ENCODE data around the gene SPATA24.

The SPATA24 gene

GRCh38 chr5:139410121-139410992 lies 6.5 kb upstream of the SPATA24 start:
- TF ChIP-seq GATA3 (IDR thresholded peaks at IDR 0.05; ENCODE audit: low read depth, low read length) (no peak), GATA2 (IDR thresholded peaks at IDR 0.05; ENCODE audit: low read depth, low read length) (no peak; the same call in 1 of the 2 replicates)

GRCh38 chr5:139408191-139408590 lies 4.3 kb upstream of the SPATA24 start:
- TF ChIP-seq GATA2 (IDR thresholded peaks at IDR 0.05; ENCODE audit: low read depth, low read length) (no peak), GATA3 (IDR thresholded peaks at IDR 0.05; ENCODE audit: low read depth, low read length) (no peak)

DNA sequence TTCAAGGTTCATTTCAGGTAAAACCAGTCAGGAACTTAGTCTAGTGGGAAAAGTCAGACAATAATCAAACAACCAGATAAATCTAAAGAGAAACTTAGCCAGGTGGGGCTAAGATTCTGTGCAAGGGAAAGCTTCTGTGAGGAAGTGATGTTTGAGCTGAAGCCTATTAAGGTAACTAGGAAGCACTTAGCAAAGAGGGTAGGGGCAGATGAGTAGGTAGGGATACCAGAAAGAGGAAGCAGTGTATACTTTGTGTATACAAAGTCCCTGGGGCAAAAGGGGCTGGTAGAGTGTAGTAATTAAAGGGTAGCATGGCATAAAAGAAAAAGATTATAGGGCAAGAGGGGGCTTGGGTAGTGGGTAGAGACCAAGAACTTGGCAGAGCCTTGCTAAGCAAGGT lies 3.6 kb upstream of the SPATA24 start:
- TF ChIP-seq GATA3 (IDR thresholded peaks at IDR 0.05; ENCODE audit: low read depth, low read length) (no peak), GATA2 (IDR thresholded peaks at IDR 0.05; ENCODE audit: low read depth, low read length) (no peak)

DNA sequence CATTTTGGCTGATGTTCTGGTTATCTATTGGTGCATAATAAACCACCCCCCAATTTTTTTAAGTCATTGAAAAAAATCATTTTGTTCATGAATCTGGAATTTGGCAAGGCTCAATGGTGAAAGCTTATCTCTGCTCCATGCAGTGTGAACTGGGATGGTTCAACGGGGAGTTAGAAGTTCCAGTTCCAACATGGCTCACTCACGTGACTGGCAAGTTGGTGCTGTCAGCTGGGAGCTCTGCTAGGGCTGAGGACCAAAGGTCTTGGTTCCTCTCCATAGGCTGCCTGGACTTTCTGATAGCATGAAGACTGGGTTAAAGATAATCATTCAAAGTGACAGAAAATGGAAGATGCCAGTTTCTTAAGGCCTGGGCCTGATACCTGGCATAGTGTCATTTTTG lies 3.1 kb upstream of the SPATA24 start:
- TF ChIP-seq GATA3 (IDR thresholded peaks at IDR 0.05; ENCODE audit: low read depth, low read length) (no peak), GATA2 (IDR thresholded peaks at IDR 0.05; ENCODE audit: low read depth, low read length) (no peak)

DNA sequence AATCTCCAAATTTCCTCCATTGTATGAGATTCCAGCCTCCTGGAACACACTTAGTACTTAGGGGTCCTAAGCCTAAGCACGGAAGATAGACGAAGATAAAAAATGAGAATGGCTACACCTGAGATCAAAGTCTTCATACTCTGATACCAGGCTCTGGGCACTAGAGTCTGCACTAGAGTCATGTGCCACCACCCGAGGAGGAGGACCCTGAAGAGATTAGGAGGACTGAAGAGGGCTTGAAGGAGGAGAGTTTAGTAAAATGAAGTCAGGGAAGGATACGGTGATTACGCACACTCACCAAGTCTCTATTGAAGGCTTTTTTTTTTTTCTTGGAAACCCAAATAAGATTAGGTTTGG lies 573 bp upstream of the SPATA24 start:
- TF ChIP-seq GATA3 (IDR thresholded peaks at IDR 0.05; ENCODE audit: low read depth, low read length) (no peak), GATA2 (IDR thresholded peaks at IDR 0.05; ENCODE audit: low read depth, low read length) (no peak)

DNA sequence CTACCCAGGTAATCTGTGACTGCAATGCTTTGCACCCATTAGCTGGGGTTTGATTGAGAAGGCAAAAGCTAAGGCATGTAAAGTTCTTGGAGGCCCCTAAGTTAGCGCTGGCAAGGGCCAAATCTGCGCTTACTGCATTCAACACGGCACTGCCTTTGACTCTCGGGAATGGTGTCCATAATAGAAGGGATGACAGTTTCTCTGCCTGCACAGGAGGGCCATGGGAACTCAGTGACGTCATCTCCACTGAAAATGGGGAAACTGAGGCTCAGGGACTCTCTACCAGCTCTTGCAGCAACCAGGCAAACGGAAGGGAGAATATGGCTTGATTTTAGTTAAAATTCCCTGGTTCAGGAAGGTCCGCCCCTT lies 487 bp downstream of the SPATA24 start:
- TF ChIP-seq GATA3 (IDR thresholded peaks at IDR 0.05; ENCODE audit: low read depth, low read length) (no peak), GATA2 (IDR thresholded peaks at IDR 0.05; ENCODE audit: low read depth, low read length) (no peak)

DNA sequence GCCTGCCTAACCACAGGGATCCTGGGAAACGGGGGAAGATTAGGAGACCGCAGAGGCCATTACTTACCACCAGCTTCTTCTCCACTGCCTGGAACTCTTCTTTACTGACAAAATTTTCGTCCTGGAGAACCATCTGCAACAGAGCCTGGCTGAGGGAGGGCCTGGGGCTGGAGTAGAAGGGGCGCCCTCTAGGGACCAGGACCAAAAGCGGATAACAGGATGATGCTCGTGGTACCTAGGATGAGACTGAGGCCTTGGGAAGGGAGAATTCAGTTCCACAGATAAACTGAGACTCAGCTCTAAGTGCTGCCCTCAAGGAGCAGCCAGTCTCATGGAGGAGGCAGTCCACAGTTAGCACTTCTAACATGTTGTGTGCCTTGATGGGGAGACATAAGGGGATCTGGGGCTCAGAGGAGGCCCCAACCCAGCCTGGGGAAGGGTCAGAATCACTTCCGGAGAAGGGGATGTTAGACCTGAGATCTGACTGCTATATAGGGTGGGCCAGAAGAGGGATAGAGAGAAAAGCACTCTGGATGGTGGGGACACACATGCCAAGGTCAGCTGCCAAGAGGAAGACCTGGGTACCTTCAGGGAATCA lies 1.2 kb downstream of the SPATA24 start:
- TF ChIP-seq GATA3 (IDR thresholded peaks at IDR 0.05; ENCODE audit: low read depth, low read length) (no peak), GATA2 (IDR thresholded peaks at IDR 0.05; ENCODE audit: low read depth, low read length) (no peak)

GRCh38 chr5:139401546-139401945 lies 2.3 kb downstream of the SPATA24 start:
- TF ChIP-seq GATA3 (IDR thresholded peaks at IDR 0.05; ENCODE audit: low read depth, low read length), result no peak
- TF ChIP-seq GATA2 (IDR thresholded peaks at IDR 0.05; ENCODE audit: low read depth, low read length), result no peak

DNA sequence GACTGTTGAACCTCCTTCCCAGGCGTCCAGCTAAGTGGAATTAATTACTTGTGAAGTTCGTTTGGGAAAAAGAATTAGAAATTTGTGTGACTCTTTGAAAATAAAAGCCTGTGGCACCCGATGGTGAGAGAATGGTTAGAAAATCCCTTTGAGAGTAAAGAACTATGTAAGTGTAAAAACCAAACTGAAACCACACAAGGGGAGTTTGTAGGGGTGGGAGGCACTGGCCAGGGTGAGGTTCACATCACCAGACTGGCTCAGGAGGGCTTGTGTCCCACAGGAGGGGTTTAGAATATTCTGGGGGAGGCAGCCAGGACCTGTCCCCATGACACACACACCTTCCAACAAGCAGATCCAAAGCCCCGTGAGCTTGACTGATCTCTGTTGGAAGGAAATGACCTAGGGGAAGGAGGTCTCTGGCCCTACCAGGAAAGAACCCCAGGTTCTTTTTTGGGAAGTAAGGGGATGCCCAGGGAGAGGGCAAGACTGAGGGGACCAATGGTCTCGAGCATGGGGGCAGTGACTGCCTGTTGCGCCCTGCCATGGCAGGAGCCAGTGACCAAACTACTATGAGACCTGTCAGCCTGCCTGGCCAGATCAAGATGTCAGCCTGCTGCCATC lies 4.3 kb downstream of the SPATA24 start:
- no peak for TF ChIP-seq GATA2 (IDR thresholded peaks at IDR 0.05; ENCODE audit: low read depth, low read length)
- TF ChIP-seq GATA3 (IDR thresholded peaks at IDR 0.05; ENCODE audit: low read depth, low read length), result no peak

GRCh38 chr5:139397921-139398320 lies 6.0 kb downstream of the SPATA24 start:
- TF ChIP-seq GATA2 (IDR thresholded peaks at IDR 0.05; ENCODE audit: low read depth, low read length) (no peak), GATA3 (IDR thresholded peaks at IDR 0.05; ENCODE audit: low read depth, low read length) (no peak)

DNA sequence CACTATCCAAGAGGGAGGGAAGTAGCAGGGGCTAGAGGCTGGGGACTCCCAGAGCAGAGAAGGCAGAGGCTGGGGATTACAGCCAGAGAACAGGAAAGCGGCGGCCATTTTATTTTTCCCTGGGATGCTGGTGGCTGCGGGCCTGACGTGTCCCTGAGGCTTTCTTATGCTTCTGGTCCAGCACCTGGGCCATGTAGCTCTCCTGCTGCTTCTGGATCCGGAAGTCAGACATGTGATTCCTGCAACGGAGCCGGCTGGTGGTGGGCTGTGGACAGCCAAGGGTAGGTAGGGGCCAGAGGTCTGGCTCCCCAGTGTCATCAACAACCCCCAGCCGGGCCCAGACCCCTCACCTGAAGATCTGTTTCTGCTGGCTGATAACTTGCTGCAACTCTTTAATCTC lies 7.2 kb downstream of the SPATA24 start:
- TF ChIP-seq GATA2 (IDR thresholded peaks at IDR 0.05; ENCODE audit: low read depth, low read length), result no peak
- TF ChIP-seq GATA3 (IDR thresholded peaks at IDR 0.05; ENCODE audit: low read depth, low read length), result no peak

- TF ChIP-seq GATA2 (IDR thresholded peaks at IDR 0.05; ENCODE audit: low read depth, low read length) (no peak), GATA3 (IDR thresholded peaks at IDR 0.05; ENCODE audit: low read depth, low read length) (no peak)
These were observed 7.8 kb downstream of the SPATA24 start for GRCh38 chr5:139395844-139396640.

- TF ChIP-seq GATA3 (IDR thresholded peaks at IDR 0.05; ENCODE audit: low read depth, low read length) (no peak), GATA2 (IDR thresholded peaks at IDR 0.05; ENCODE audit: low read depth, low read length) (no peak)
These were observed 9.0 kb downstream of the SPATA24 start, which contains the start of gene PROB1 for GRCh38 chr5:139394654-139395566. PROB1 (minus strand) TSS chr5:139395104; CDS start chr5:139395081, 23 bp downstream.

Data from SH-SY5Y (cell line).